Measurements from ENCODE around the gene COQ7. TPM values are rescaled to one million over a fixed set of nuclear protein-coding genes. Genes with fewer than 3 reads are reported as not detected.
A peak's percentile ranks its signal among the peaks of the same experiment; 100 is the strongest.

COQ7 gene
- total RNA-seq, 1 donor from 2014 or later, result 29.7 TPM

DNA sequence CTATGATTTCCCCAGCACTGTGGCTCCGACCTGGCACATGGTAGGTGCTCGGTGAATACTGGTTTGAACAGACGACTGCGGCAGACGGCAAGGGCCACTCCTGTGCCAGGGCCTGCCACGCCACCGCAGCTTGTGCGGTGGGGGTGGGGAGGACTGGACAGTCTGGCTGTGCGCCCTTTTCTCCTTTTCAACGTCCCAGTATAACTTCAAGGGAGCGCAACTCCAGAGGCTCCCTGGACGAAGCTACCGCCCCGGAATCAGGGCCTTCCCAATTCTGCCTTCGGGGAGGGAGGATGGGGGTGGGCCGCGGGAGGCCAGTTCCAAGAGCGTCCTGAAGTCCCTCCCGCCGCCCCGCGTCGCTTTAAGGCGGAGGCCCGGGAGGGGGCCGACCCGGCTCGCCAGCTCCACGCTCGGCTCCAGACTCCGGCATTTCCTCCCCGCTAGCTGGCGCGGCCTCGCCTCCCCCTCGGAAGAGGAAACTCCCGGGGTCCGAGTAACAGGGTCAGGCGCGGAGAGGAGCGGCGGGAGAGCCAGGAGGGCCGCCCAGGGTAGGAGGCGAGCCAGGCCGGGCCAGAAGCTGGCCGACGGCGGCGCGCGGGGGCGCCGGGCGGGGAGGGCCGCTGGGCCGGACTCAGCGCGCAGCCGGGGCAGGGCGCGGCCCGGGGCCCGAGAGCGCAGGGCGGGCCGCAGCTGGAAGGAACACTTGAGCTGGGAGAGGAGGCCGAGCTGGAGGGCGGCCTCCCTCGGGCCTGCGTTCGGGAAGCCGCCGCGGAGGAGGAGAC is 46.4 kb downstream of the COQ7 start, which contains the start of gene ITPRIPL2:
Gene ITPRIPL2, plus strand, starts transcription at position 388 of the 782 bp plus-strand sequence. CDS start 498 bp downstream, outside the sequence.
- DNase-seq (ENCODE audit: low spot score), result peak; percentile 90

- peak; percentile 71 for DNase-seq (ENCODE audit: low spot score)
These were observed 47.1 kb downstream of the COQ7 start for GRCh38 chr16:19114359-19115147.

DNA sequence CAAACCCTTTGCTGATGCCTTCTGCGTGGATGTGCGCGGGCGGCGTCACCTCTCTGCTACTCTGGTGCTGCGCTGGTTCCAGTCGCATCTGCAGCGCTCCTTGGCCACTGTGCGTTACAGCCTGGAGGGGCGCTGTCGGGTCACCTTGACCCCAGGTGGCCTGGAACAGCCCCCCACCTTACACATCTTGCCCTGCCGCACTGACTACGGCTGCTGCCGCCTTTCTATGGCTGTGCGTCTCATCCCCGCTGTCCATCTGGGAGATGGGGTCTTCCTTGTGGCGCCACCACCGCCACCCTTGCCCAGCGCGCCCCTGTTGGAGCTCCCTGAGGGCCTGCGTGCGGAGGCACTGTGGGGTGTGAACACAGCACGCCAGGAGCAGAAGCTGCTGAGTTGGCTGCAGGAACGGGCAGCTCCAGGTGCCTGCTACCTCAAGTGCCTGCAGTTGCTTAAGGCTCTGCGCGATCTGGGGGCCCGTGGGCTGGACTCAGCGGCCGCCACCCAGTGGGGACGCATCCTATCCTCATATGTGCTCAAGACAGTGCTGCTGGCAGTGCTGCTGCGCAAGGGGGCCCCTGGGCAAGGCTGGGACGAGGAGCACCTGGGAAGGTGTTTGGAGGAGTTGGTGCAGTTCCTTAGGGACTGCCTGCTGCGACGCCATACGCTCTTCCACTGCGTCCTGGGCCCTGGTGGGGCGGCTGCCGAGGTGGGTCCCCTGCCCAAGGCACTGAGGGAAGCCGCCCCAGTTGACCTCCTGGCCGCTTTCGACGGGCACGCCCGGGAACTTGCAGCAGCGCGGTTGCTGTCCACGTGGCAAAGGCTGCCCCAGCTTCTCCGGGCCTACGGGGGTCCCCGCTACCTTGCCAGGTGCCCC is 48.0 kb downstream of the COQ7 start:
- DNase-seq (ENCODE audit: low spot score), result no peak

DNA sequence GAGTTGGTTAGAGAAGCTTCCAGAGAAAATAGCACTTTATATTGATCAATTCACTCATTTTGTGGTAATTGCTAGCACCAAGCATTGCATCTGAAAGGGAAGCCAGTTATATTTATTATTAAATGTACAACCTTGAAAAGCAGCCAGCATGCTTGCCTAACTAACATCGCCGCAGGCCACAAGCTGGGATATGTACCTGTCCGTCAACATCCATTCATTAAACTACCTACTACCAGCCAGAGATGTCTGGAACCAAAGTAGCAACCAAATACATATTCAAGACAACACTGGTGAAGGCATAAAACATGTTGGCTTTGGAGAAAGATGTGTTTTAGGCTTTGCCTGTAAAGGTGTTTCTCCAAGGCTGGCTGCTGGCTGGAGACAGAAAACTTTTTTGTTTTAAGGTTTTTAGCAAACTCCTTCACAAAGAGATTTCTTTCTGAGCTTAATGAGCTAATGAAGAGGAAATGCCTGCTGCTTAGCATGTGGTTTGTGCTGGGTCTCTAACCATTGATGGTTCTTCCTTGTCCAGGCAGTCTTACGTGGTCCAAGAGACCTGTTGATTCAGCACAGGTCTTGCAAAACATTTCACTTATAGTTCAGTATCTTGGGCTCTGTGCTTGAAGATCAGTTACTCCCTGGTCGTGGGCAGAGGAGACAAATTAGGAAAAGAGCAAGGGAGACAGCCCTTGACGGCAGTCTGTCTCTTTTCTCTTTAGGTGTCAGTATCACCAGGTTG is 49.5 kb downstream of the COQ7 start:
- no peak for DNase-seq (ENCODE audit: low spot score)

- DNase-seq (ENCODE audit: low spot score), result no peak
These were observed 51.6 kb downstream of the COQ7 start for GRCh38 chr16:19118938-19119431.

DNA sequence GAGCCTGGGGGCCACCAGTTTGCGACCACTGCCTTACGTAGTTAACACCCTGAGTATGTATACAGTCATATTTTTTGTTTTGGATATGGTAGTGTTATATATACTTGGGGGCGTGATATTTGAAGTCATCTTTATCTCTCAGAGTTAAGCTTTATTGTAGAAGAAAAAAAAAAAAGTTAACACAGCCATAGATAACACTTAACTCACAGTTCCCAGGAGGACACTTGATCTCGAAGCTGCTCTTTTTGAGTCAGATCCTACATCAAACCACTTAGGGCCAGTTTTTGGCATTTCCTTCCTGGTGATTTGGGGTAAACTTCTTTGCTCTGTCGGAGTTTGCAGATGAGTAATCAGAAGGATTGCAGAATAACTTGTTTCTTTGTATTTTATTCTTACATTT is 52.1 kb downstream of the COQ7 start:
- DNase-seq (ENCODE audit: low spot score), result no peak

DNA sequence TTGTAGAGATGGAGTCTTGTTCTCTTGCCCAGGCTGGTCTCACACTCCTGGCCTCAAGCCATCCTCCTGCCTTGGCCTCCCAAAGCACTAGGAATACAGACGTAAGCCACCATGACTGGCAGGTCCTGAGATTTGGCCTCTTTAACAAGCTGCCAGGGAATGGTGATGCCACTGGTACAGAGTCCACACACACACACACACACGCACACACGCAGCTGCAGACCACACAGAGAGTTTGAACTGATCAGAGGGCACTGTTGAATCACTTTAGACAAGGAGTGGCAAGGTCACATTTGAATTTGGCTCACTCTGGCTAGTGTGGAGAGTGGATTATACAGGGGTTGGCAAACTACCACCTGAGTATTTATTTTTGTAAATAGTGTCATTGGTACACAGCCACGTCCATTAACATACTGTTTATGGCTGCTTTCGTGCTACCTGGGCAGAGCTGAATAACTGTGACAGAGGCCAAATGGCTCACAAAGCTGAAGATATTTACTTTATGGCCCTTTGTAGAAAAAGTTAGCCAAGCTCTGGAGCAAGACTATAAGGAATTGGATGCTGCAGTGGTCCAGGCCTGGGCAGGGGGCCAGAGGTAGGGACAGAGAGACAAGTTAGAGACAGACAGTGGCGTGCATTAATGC is 56.2 kb downstream of the COQ7 start:
- no peak for DNase-seq (ENCODE audit: low spot score)

DNA sequence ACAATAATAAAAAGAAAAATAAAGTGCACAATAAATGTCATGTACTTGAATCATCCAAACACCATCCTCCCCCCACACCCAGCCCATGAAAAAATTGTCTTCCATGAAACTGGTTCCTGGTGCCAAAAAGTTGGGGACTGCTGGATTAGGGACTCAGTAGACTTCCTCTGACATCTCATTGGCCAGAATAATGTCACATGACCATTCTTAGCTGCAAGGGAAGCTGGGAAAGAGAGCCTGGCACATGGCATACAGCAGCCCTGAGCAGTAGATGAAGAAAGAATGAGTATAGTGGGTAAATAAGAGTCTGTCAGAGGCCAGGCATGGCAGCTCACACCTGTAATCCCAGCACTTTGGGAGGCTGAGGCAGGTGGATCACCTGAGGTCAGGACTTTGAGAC is 58.9 kb downstream of the COQ7 start:
- no peak for DNase-seq (ENCODE audit: low spot score)

GRCh38 chr16:19127205-19127604 is 59.8 kb downstream of the COQ7 start:
- DNase-seq (ENCODE audit: low spot score), result no peak

DNA sequence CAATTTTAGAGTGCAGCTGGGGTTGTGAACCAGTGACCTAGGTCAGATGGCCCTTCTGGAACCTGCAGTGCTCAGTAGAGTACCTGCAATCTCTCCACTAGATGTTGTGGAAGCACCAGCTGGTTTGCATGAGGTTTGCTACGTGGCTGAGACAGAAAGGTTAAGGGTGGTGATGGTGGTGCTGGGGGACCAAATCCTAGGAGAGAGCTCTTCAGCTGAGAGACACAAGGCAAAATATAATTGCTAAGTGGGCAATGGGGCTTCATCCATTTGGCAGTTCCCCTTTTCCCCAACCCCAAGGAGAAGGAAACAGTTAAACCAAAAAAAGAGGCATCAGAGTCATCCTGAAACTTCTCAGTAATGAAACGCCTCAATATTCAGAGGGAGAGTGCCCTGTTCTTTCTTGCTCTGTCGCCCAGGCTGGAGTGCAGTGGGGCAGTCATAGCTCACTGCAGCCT is 60.3 kb downstream of the COQ7 start:
- no peak for DNase-seq (ENCODE audit: low spot score)

DNA sequence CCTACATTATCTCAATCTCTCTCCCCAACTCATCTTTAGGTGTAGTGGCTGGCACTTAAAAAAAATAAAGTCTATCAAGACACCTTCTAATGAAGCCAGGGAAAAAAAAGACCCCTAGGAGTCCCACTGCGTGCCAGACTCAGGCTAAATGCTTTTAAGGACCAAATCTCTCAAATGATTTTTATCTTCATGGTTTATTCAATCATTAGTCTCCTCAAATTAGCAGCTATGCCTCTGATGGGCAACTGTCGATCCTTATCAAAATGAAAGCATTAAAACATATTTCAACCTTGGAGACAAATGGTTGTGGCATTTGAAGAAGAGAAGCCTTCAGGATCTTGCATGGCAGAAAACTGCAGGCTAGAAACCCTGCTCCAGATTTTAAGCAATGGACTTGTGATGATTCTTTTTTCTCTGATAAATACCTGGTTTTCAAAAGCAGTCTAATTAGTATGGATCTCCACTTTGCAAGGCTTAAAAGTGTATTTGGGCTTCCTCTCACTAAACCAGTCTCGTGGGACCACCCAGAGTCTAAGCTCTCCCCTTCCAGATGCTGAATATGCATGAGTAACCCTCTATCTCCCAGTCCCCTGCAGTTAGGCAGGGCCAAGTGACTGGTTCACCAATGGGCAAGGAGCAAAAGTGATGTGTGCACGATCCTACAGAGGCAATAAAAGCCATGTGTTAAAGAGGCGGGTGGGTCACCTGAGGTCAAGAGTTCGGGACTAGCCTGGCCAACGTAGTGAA is 61.2 kb downstream of the COQ7 start:
- no peak for DNase-seq (ENCODE audit: low spot score)

Other genes with a start within 250 kb of the COQ7 start
- gene SMG1, start 141.2 kb upstream of the COQ7 start, total RNA-seq, result 168 TPM
- gene TMC7, start 83.7 kb upstream of the COQ7 start, total RNA-seq, result 18.6 TPM
- 61.3 TPM for gene ITPRIPL2, start 46.4 kb downstream of the COQ7 start, total RNA-seq
- gene SYT17, start 100.6 kb downstream of the COQ7 start, total RNA-seq, result 24.4 TPM
- gene CLEC19A, start 218.1 kb downstream of the COQ7 start, total RNA-seq, result not detected